DMS79 treated with DMSO at 0.1 percent for 48 hours (cell line): ENCODE measurements around the gene OR5B12.
"Not testable (repeated sequence)": the region's sequence is repeated elsewhere in the genome, so short reads cannot be mapped to it uniquely, and the experiment has no call there.

ENCODE experiments used
- DNase-seq: peaks from one replicate; lab custom pipeline; 2025; lab: John Stamatoyannopoulos, UW

OR5B12 gene

GRCh38 chr11:58442136-58442535 is at the start of gene OR5B12:
TSS of gene OR5B12 (minus strand) at chr11:58442236. CDS start at chr11:58440151, 2,085 bp downstream.
- no peak for DNase-seq

- no peak for DNase-seq
Measured at GRCh38 chr11:58490827-58491226, 48.8 kb upstream of the OR5B12 start.

- DNase-seq = no peak
Measured at GRCh38 chr11:58487170-58487569, 45.1 kb upstream of the OR5B12 start.

- DNase-seq = no peak
Measured at GRCh38 chr11:58485961-58486360, 43.9 kb upstream of the OR5B12 start.

- DNase-seq = no peak
Measured at GRCh38 chr11:58471892-58472291, 29.9 kb upstream of the OR5B12 start.

GRCh38 chr11:58466293-58466692 is 24.3 kb upstream of the OR5B12 start:
- no peak for DNase-seq

- no peak for DNase-seq
Measured at GRCh38 chr11:58465690-58466089, 23.7 kb upstream of the OR5B12 start.

- DNase-seq = no peak
Measured at GRCh38 chr11:58451585-58451984, 9.5 kb upstream of the OR5B12 start.

GRCh38 chr11:58446294-58446693 is 4.3 kb upstream of the OR5B12 start:
- no peak for DNase-seq

GRCh38 chr11:58444300-58444699 is 2.3 kb upstream of the OR5B12 start:
- no peak for DNase-seq

GRCh38 chr11:58438486-58438885 is 3.5 kb downstream of the OR5B12 start:
- DNase-seq = no peak

- no peak for DNase-seq
Measured at GRCh38 chr11:58434217-58434616, 7.8 kb downstream of the OR5B12 start.

- DNase-seq = no peak
Measured at GRCh38 chr11:58433638-58434203, 8.3 kb downstream of the OR5B12 start.

GRCh38 chr11:58429273-58429672 is 12.8 kb downstream of the OR5B12 start:
- DNase-seq = no peak

GRCh38 chr11:58428021-58428420 is 14.0 kb downstream of the OR5B12 start, which contains the start of gene OR5B2:
TSS of gene OR5B2 (minus strand) at chr11:58428121. CDS start at chr11:58423261, 4,860 bp downstream.
- DNase-seq = no peak

GRCh38 chr11:58406774-58407173 is 35.3 kb downstream of the OR5B12 start, which contains the start of gene OR5B3:
TSS of gene OR5B3 (minus strand) at chr11:58406874. CDS start at chr11:58403409, 3,465 bp downstream.
- no peak for DNase-seq

GRCh38 chr11:58399622-58400021 is 42.4 kb downstream of the OR5B12 start:
- DNase-seq = not testable (repeated sequence)

- no peak for DNase-seq
Measured at GRCh38 chr11:58395581-58395980, 46.5 kb downstream of the OR5B12 start.

- DNase-seq = no peak
Measured at GRCh38 chr11:58394195-58394594, 47.8 kb downstream of the OR5B12 start.

- DNase-seq = no peak
Measured at GRCh38 chr11:58392746-58393145, 49.3 kb downstream of the OR5B12 start.

GRCh38 chr11:58391879-58392278 is 50.2 kb downstream of the OR5B12 start:
- DNase-seq = no peak

GRCh38 chr11:58390551-58391063 is 51.4 kb downstream of the OR5B12 start:
- no peak for DNase-seq
